ENCODE results near the gene ATP6V0B.

DNA sequence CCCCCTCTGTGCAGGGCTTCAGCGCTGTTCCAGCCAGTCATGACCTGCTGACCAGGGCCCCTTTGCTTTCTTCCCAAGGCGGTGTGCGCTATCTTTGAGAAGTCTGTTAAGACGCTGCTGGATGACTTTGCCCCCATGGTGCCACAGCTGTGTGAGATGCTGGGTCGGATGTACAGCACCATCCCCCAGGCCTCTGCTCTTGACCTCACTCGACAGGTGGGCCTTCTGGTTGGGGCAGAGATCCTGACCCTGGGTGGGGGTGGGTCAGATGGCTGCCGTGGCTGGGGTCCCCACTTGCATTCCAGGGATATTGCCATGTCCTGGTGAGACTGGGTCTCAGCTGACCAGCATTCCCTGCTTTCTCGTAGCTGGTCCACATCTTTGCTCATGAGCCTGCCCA is 14.0 kb upstream of the ATP6V0B start:
- TF ChIP-seq POLR2A (IDR thresholded peaks at IDR 0.05): no peak
- TF ChIP-seq, protein P1, sequence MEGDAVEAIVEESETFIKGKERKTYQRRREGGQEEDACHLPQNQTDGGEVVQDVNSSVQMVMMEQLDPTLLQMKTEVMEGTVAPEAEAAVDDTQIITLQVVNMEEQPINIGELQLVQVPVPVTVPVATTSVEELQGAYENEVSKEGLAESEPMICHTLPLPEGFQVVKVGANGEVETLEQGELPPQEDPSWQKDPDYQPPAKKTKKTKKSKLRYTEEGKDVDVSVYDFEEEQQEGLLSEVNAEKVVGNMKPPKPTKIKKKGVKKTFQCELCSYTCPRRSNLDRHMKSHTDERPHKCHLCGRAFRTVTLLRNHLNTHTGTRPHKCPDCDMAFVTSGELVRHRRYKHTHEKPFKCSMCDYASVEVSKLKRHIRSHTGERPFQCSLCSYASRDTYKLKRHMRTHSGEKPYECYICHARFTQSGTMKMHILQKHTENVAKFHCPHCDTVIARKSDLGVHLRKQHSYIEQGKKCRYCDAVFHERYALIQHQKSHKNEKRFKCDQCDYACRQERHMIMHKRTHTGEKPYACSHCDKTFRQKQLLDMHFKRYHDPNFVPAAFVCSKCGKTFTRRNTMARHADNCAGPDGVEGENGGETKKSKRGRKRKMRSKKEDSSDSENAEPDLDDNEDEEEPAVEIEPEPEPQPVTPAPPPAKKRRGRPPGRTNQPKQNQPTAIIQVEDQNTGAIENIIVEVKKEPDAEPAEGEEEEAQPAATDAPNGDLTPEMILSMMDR (IDR thresholded peaks at IDR 0.05): no peak

Measured in heart left ventricle (tissue), 13 donors.